GM18909 (cell line): ENCODE results near the gene FAM151A.

ENCODE experiments used
- ATAC-seq: cut with Tn5 transposase; IDR thresholded peaks from one replicate; pipeline ENCODE4 v1.9.1; 2021; ENCODE audit warnings: mild to moderate bottlenecking; ENCODE audit not compliant: unreplicated experiment, poor library complexity

FAM151A gene

GRCh38 chr1:54623216-54624007 is at the start of gene FAM151A:
TSS of gene FAM151A (minus strand) at chr1:54623525. CDS start at chr1:54623395, 130 bp downstream.
- no peak for ATAC-seq

- no peak for ATAC-seq
Measured at GRCh38 chr1:54671985-54672608, 48.8 kb upstream of the FAM151A start.

- ATAC-seq, result no peak
Measured at GRCh38 chr1:54668567-54668966, 45.2 kb upstream of the FAM151A start.

GRCh38 chr1:54667797-54668196 is 44.5 kb upstream of the FAM151A start:
- ATAC-seq, result no peak

GRCh38 chr1:54666333-54666732 is 43.0 kb upstream of the FAM151A start:
- ATAC-seq, result no peak

GRCh38 chr1:54665852-54666251 is 42.5 kb upstream of the FAM151A start:
- no peak for ATAC-seq

- ATAC-seq, result no peak
Measured at GRCh38 chr1:54664364-54664763, 41.0 kb upstream of the FAM151A start.

GRCh38 chr1:54663725-54664124 is 40.4 kb upstream of the FAM151A start:
- no peak for ATAC-seq

GRCh38 chr1:54658164-54658913 is 35.0 kb upstream of the FAM151A start:
- no peak for ATAC-seq

- no peak for ATAC-seq
Measured at GRCh38 chr1:54653036-54653435, 29.7 kb upstream of the FAM151A start.

- no peak for ATAC-seq
Measured at GRCh38 chr1:54652168-54652567, 28.8 kb upstream of the FAM151A start.

- no peak for ATAC-seq
Measured at GRCh38 chr1:54651608-54652007, 28.3 kb upstream of the FAM151A start.

GRCh38 chr1:54650417-54650816 is 27.1 kb upstream of the FAM151A start:
- no peak for ATAC-seq

- ATAC-seq, result no peak
Measured at GRCh38 chr1:54649921-54650320, 26.6 kb upstream of the FAM151A start.

- ATAC-seq, result no peak
Measured at GRCh38 chr1:54649130-54649898, 26.0 kb upstream of the FAM151A start.

- ATAC-seq, result no peak
Measured at GRCh38 chr1:54645806-54646676, 22.7 kb upstream of the FAM151A start.

- ATAC-seq, result no peak
Measured at GRCh38 chr1:54643736-54644135, 20.4 kb upstream of the FAM151A start.

- no peak for ATAC-seq
Measured at GRCh38 chr1:54640863-54641836, 17.8 kb upstream of the FAM151A start, which contains the start of gene MROH7. TSS of gene MROH7 (plus strand) at chr1:54641786. CDS start at chr1:54652927, 11,141 bp downstream.
